GM18858 (cell line): ENCODE data around the gene MAP3K8.
"Not testable (repeated sequence)": the region's sequence is repeated elsewhere in the genome, so short reads cannot be mapped to it uniquely, and the experiment has no call there.

ENCODE experiments used
- ATAC-seq: cut with Tn5 transposase; IDR thresholded peaks from one replicate; pipeline ENCODE4 v1.9.1; 2021; ENCODE audit not compliant: unreplicated experiment

MAP3K8 gene

GRCh38 chr10:30443049-30443448, 9.1 kb downstream of the MAP3K8 start:
- no peak for ATAC-seq

- no peak for ATAC-seq
These were observed 11.7 kb downstream of the MAP3K8 start for GRCh38 chr10:30445711-30446110.

GRCh38 chr10:30447125-30447799, 13.3 kb downstream of the MAP3K8 start:
- ATAC-seq = no peak

DNA sequence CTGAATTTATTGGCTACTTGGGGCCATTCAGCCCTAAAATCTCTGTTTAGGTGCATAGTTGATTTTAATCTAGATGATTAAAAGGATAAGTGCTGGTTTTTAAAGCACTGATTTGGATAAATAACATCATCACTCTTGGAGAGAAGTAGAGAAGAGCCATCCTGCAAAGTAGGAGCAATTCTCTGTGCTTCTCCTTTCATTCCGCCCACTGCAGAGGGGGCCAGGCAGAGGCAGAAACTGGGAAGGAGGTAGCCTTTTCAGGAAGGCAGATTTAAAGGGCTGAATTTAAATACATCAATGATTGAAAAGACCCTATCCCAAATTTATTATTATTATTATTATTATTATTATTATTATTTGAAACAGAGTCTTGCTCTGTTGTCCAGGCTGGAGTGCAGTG, 14.1 kb downstream of the MAP3K8 start:
- no peak for ATAC-seq

GRCh38 chr10:30453764-30454527, 20.0 kb downstream of the MAP3K8 start:
- no peak for ATAC-seq

DNA sequence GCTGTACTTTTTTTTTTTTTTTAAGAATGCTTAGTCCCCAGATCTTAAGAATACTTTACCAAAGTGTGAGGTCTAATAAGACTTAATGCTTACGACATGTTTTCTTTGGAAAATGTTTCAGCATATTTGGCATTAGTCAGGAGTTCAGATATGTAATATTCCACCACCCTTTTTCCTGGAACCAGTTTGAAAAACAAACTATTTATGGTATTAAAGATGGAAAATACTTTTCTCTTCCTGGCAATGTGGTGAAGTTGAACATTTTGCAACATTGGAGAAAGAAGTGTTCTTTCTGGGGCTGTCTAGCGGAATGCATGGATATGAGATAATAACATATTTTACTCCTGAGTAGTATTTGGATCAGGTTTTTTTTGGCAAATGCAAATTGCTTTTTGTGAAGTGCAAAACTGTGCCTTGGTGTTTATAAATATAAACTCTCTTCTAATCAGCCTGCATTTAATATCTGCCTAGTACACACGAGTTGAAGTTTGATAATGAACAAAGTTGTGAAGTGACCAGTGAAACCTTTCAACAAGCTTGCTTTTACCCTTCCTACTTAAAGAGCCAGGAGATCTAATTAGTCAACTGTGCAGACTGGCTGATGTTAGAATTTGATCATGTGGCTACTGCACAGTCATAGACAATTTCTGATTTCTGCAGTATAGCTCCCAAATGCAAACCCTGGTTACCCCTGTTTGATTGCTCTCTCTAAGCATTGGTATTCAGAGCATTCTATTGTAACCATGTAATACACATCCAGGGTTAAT, 20.9 kb downstream of the MAP3K8 start:
- ATAC-seq = no peak

DNA sequence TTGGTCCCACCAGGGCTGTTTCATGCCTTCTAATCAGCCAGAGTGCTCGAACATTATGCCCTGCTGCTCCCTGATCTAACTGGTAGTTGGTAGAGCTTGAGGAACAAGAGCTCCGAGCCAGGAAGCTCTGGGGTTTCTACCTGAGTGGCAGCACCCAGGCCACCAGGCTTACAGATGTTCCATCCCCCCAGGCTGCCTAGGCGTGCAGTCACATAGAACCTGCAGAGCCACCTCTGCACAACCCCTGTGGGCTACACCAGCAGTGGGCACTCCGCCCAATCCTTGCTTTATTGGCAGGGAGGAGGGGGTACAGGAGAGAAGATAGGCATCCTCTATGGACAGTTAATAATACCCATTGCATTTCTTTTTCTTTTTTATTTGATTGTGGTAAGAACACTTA, 21.8 kb downstream of the MAP3K8 start:
- no peak for ATAC-seq

DNA sequence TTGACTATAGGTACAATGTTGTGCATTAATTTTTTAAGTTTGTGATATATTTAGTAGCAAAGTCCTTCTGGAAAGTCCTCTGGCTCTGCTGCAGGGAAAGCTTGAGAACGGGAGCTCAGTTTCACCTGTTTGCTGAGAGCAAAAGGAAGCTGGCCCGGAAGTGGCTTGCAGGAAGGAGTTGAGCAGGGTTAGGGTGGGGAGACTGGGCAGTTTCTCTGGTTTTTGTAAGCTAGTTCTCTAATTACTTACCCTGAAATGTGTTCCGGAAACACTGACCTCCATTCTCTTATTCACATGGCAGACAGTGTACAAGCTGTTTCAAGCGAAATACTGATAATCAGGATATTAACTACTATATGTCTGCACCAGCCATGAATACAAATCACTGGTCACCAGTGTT, 22.3 kb downstream of the MAP3K8 start:
- ATAC-seq = peak; percentile 72

DNA sequence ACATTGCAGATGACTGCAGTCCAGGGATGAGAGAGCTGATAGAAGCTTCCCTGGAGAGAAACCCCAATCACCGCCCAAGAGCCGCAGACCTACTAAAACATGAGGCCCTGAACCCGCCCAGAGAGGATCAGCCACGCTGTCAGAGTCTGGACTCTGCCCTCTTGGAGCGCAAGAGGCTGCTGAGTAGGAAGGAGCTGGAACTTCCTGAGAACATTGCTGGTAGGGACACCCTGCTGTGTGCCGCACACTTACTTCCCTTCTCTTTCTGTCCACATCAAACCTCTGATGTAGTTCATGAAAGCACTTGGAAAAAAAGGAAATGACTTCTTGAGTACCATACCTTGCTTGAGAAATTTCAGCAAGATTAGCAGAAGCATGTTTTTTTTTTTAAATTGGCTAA, 25.3 kb downstream of the MAP3K8 start:
- no peak for ATAC-seq

GRCh38 chr10:30460121-30460520, 26.1 kb downstream of the MAP3K8 start:
- no peak for ATAC-seq

DNA sequence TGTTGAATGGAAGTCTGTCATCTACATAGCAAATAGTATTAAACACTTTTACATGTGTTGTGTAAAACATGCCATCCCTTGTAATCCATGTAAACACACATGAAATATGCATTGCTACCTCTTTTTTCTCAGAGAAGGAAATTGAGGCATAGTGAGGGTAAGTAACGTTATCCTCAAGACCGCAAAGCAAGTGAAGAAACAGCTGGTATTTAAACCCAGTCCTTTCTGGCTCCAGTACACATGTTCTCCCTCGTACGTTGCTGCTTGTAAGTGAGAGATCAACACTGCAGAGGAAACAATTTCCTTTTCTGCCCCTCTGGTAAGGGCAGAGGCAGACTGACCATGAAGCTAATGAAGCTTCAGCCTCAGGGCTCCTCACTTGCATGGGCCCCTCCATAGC, 28.5 kb downstream of the MAP3K8 start:
- no peak for ATAC-seq

DNA sequence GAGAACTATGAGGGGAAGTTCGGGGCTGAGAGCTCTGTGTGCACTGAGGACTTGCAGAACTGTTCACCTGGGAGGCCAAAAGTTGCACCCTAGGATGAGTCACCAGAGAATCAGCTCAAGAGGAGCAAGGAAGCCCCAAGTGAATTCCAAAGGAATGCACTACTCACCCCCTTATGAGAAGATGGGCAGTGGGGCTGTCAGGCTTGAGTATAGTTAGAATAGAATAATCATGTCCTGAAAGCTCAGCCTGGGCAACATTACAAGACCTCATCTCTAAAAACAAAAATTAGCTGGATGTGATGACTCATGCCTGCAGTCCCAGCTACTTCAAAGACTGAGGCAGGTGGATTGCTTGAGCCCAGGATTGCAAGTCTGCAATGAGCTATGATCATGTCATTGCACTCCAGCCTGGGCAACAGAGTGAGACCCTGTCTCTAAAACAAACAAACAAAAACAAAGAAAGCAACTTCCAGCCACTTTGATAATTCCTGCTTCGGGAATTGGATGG, 30.0 kb downstream of the MAP3K8 start:
- no peak for ATAC-seq

GRCh38 chr10:30464675-30465074, 30.7 kb downstream of the MAP3K8 start:
- ATAC-seq = no peak

DNA sequence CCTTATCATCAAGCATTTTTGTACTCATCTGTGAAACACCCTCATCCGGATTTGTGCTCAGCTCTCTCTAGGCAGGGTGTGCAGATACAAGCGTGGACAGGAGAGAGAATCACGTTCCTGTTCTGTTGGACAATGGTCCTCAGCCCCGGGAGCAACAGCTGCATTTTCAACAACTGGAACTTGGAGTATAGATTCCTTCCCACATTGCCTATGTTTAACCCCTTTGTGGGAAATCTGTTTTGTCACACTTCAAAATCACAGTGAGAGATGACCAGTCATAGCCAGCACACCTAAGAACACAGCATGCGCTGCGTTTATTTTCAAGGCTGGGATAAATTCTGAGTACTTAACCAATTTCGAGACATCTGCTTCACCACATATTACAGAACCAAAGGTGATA, 32.5 kb downstream of the MAP3K8 start:
- no peak for ATAC-seq

DNA sequence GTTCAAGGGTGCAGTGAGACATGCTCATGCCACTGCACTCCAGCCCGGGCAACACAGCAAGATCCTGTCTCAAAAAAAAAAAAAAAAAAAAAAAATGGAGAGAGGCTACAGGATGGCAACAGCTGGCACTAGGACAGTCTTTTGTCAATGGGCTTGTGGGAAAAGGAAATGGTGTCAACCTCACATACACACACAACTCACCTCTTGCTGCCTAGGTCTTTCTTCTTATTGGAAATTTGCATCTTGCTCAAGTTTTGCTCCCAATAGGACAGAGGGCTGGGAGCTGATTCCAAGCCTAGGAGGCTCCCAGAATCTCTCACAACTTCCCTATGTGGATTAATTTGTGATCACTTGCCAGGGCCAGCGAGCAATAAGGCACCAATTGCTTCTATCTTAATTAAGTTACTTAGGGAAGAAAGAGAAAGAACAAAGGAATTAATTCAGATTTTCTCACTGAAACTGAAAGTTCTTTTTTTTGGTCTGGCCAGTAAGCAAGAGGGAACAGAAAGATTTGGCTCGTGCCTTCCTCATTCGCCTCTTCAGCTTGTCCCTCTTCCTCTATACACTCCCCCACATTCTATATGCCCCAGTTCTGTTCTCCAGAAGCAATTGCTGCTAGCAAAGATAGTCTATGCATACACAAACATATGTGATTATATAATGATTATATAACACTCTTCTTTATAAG, 33.8 kb downstream of the MAP3K8 start:
- ATAC-seq = peak; percentile 60

DNA sequence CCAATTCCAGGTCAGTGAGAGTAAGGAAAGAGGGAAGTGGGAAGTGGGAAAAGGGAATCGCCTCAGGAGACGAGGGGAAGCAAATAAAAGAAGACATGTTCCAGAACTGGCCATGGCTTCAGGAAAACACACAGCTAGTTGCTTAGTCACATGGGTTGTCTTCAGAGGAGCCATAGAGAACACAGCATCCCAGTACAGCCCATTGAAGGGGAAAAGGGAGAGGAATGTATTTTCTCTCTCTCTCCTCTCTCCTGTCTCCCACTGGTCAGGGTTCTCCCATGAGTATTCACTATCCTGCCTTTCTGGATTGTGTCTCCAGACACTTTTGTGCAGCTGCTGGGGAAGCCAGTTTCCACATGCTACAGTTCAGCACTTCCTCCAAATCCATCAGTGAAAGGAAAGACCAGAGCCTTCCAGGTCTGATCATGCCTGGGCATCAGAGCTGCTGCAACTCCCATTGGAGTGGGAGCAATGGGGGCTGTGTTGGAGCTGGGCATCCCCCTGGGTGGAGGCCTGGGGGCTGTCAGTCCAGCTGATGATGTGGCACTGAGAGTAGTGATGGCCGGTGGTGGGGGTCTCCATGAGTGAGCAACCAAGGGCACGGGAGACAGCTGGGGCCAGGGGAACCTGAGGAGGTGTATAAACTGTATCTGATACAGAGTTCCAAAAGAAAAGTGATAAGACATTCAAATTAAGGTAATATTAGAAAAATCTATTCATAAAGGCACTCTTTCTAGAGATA, 38.6 kb downstream of the MAP3K8 start:
- ATAC-seq = no peak

GRCh38 chr10:30475515-30475914, 41.5 kb downstream of the MAP3K8 start:
- not testable (repeated sequence) for ATAC-seq

DNA sequence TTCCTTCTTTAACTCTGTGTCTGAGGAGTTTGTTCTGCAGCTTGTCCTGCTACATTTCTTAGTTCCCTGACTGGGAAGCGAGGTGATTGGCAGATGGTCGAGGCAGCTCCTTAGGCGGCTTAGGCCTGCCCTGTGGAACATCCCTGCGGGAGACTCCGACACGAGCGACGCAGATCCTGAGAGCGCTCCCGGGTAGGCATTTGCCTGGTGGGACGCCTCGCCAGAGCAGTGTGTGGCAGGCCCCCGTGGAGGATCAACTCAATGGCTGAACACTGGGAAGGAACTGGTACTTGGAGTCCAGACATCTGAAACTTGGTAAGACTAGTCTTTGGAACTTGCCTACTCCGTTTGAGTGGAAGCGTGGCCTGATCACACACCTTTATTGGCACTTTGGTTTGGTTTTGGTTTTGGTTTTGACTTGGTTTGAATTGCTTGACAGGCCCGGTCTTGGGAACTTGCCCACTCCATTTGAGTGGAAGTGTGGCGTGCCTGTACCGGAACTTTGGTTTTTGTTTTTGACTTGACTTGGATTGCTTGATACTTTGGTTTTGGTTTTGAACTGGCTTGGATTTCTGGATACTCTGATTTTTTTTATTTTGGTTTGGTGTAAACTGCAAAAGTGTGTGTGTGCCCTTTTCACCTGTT, 42.6 kb downstream of the MAP3K8 start:
- ATAC-seq = no peak

DNA sequence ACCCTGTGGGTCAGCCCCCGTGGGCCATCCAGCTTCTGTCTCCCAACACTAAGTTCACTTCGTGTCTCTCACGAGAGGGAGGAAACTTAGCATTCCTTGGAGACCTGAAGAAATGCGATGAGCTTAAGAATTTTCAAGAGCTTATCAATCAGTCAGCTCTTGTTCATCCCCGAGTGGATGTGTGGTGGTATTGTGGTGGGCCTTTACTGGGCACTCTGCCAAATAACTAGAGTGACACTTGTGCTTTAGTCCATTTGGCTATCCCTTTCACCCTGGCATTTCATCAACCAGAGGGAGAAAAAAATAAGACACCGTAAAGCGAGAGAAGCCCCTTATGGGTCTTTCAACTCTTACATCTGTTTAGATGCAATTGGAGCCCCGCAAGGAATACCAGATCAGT, 45.5 kb downstream of the MAP3K8 start:
- ATAC-seq = not testable (repeated sequence)

DNA sequence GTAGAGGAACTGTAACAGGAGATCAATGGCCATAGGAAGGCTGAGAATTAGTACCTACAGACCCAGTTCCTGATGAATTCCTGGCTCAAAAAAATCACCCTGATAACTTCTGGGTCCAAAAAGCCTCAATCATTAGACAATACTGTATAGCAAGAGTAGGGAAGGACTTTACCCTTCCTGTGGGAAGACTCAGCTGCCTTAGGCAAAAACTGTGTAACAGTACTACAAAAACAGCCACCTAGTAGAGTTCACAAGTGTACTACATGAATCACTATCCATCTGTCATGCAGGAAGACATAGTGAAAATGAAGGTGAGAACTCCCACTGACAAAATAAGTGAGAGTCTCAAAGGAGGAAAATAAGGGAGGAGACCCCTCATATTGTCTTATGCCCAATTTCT, 47.6 kb downstream of the MAP3K8 start:
- no peak for ATAC-seq
